Activated naive CD4-positive, alpha-beta T cell treated with anti-CD3 and anti-CD28 coated beads for 36 hours (primary cell): ENCODE measurements around the gene RNF214. TPM values are rescaled to one million over a fixed set of nuclear protein-coding genes. Genes with fewer than 3 reads are reported as not detected.

ENCODE experiments used
- CTCF ChIA-PET: fragments of 350-600 bp; sonication (Branson Sonifier 250); formaldehyde crosslinking; loops from one replicate; lab custom pipeline; 2021; ENCODE audit warnings: antibody characterized with exemption; lab: Charles Lee
- DNase-seq: peaks from one replicate; pipeline ENCODE4 v3.0.0-alpha.2; 2020
- H3K27ac Mint-ChIP-seq: one replicate; pipeline ENCODE4 v1.8.0; 2021; ENCODE audit warnings: mild to moderate bottlenecking, mixed read lengths
- H3K27me3 Mint-ChIP-seq: one replicate; pipeline ENCODE4 v1.8.0; 2021; ENCODE audit warnings: low read depth, mixed read lengths
- H3K36me3 Mint-ChIP-seq: one replicate; pipeline ENCODE4 v1.8.0; 2021; ENCODE audit warnings: low read depth, mixed read lengths
- H3K4me1 Mint-ChIP-seq: one replicate; pipeline ENCODE4 v1.8.0; 2021; ENCODE audit warnings: low read depth, mixed read lengths
- H3K4me3 Mint-ChIP-seq: one replicate; pipeline ENCODE4 v1.8.0; 2021; ENCODE audit warnings: mild to moderate bottlenecking, moderate library complexity, mixed read lengths
- H3K9me3 Mint-ChIP-seq: one replicate; pipeline ENCODE4 v1.8.0; 2021; ENCODE audit warnings: mixed read lengths
- intact Hi-C: fragments of 100-400 bp; cut with micrococcal nuclease; formaldehyde crosslinking; loops from one replicate; pipeline ENCODE4 v1.15.1; 2023
- total RNA-seq, 2 experiments: library from RNA; stranded (reverse); gene quantifications; one replicate each; pipeline ENCODE4 v1.2.3, GENCODE V29; 2021

The RNF214 gene
- total RNA-seq, 2 experiments from 2014 or later = 14.0 to 14.4 TPM

DNA sequence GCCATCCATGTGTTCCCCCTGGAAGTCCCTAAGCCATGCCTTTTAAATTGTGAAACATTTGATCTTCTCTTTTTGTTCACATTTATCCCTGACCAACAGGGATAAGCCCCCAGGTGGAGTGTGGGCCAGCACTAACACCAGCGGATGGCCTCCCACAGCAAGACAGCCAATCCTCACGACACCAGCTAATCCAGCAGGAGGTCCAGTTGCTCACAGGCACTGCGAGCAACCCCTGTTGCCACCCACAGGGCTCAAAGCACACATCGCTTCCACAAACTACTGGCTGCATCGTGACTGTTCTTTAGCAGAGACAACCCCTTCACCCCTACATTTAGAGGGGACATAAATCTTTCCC, 2.6 kb upstream of the RNF214 start:
- Mint-ChIP-seq H3K27ac (peak overlapping the region; percentile 99), H3K9me3 (no peaks in the 10 kb centered on the region), H3K36me3 (peaks cover 35% of the 10 kb centered on the region), H3K27me3 (no peaks in the 10 kb centered on the region), H3K4me1 (peaks cover 43% of the 10 kb centered on the region), H3K4me3 (peak overlapping the region; percentile 95)
- CTCF ChIA-PET = interaction anchor here (0.6 to 4.7 kb wide), 9 partner anchors 11 to 483 kb away, joined by 3 to 27 read pairs (median 5); partner anchors contain the start of genes CEP164, PAFAH1B2 and SIDT2
- intact Hi-C loops = loop anchor here (1.0 to 5.0 kb wide), 10 partner anchors 52 to 992 kb away; partner anchors contain the start of genes CEP164, PAFAH1B2, SIDT2 and ZPR1
- DNase-seq = no peak

DNA sequence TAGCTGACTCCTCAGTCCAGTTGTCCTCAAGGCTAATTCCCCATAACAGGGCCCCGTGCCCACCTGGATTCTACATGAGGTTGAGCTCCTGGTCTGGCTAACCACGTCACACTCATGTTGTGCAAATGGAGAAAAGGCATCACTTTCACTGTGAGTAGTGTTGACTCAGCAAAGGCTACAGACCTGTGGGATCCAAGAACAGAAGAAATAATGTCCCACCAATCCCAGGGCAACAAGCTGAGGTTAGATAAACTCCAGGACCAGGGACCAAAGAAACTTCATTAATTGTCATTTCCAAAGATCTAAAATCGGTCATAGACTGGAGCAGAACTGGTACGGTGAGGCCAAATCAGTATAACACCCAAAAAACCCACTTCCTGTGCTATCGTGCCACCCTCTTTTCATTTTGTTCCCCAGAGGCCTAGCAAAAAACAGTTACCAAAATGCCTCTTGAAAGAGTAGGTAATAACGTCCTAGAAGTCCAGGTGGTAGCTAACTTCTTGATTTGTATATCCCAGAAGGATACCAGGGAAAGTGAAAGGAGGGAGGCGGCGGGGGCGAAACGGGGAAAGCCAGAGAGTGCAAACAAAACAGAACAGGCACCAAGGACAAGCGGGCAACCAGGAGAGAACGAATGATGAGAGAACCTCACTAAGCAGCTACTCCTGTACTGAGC, 2.0 kb upstream of the RNF214 start:
- CTCF ChIA-PET = interaction anchor here (0.7 to 4.7 kb wide), 9 partner anchors 12 to 434 kb away, joined by 3 to 27 read pairs (median 5); partner anchors contain the start of genes CEP164, PAFAH1B2 and SIDT2
- peak; percentile 81 for DNase-seq
- Mint-ChIP-seq H3K4me1 (peaks cover 43% of the 10 kb centered on the region), H3K36me3 (peaks cover 32% of the 10 kb centered on the region), H3K27me3 (no peaks in the 10 kb centered on the region), H3K9me3 (no peaks in the 10 kb centered on the region), H3K4me3 (peak overlapping the region; percentile 95), H3K27ac (peak overlapping the region; percentile 99)
- intact Hi-C loops = loop anchor here (1.0 to 5.0 kb wide), 10 partner anchors 52 to 992 kb away; partner anchors contain the start of genes CEP164, PAFAH1B2, SIDT2 and ZPR1

DNA sequence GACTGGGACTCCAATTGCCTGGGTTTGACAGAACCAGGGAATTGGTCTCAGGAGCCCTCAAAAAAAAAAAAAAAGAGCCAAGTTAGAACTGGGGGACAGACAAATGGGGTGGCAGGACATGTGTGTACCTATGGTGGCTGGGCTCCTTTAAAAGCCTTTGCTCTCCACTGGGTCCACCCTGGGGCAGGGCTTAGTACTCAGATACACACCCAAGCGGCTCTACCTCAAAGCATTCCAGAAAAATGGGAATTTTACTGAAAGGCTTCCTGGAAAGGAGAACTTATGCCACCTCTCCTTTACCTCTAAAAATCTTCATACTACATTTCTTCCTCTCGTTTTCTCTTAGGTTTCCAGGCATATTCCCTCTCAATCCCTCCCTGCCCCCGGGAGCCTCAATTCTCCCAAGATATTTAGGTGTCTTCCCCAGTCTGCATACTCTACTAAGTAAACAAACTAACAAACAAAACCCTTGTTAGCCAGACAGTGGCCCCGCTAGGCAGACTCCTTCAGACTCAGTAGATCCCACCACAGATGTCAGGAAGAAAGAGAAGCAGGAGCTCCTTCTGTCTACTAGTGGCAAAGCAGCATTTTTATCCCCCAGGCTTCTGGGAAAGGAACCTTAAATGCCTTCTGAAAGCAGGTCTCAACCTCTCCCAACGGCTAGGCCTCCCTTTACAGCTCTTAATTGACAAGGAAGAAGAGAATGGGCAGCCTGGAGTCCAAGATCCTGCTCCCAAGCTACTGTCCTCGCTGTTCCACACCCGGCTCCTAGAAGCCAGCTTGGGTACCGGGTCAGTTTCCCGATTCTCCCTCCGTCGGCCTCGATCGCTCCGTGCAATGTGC, 1.3 kb upstream of the RNF214 start:
- CTCF ChIA-PET = interaction anchor here (0.7 to 4.7 kb wide), 9 partner anchors 12 to 377 kb away, joined by 3 to 27 read pairs (median 5); partner anchors contain the start of genes CEP164, PAFAH1B2 and SIDT2
- H3K27ac Mint-ChIP-seq = peak overlapping the region; percentile 99
- no peaks in the 10 kb centered on the region for H3K9me3 Mint-ChIP-seq
- no peaks in the 10 kb centered on the region for H3K27me3 Mint-ChIP-seq
- H3K4me1 Mint-ChIP-seq = peaks cover 43% of the 10 kb centered on the region
- peak; percentile 8 for DNase-seq
- H3K36me3 Mint-ChIP-seq = peaks cover 30% of the 10 kb centered on the region
- intact Hi-C loops = loop anchor here (1.0 to 5.0 kb wide), 10 partner anchors 53 to 991 kb away; partner anchors contain the start of genes CEP164, PAFAH1B2, SIDT2 and ZPR1
- H3K4me3 Mint-ChIP-seq = peak overlapping the region; percentile 95

DNA sequence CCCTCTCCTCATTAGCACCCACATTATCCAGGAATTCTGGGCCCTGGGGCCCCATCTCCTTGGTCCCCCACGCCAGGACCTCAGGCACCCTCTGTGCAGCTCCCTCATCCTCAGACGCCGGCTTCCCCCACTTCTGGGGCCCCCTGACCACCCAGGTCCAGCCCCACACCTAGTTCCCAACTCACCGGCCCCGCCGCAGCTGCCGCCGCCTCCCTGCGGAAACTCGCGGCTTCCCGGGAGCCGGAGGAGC, 704 bp upstream of the RNF214 start, which contains the start of gene PCSK7:
Gene PCSK7, minus strand, starts transcription at position 232 of the 250 bp plus-strand sequence. CDS start 2,229 bp downstream, outside the sequence.
- H3K27ac Mint-ChIP-seq = peak within 1 kb of the TSS; percentile 99
- peak within 1 kb of the TSS; percentile 99 for H3K4me3 Mint-ChIP-seq
- peaks cover 38% of the 10 kb centered on the region for H3K4me1 Mint-ChIP-seq
- no peaks in the 10 kb centered on the region for H3K27me3 Mint-ChIP-seq
- CTCF ChIA-PET = interaction anchor here (0.7 to 4.7 kb wide), 5 partner anchors 12 to 378 kb away, joined by 3 to 27 read pairs (median 6); partner anchors contain the start of genes PAFAH1B2 and SIDT2
- DNase-seq = peak; percentile 66
- intact Hi-C loops = loop anchor here (1.0 to 5.0 kb wide), 6 partner anchors 205 to 991 kb away; partner anchors contain the start of gene ZPR1
- peaks cover 29% of the 10 kb centered on the region for H3K36me3 Mint-ChIP-seq
- H3K9me3 Mint-ChIP-seq = no peaks in the 10 kb centered on the region

DNA sequence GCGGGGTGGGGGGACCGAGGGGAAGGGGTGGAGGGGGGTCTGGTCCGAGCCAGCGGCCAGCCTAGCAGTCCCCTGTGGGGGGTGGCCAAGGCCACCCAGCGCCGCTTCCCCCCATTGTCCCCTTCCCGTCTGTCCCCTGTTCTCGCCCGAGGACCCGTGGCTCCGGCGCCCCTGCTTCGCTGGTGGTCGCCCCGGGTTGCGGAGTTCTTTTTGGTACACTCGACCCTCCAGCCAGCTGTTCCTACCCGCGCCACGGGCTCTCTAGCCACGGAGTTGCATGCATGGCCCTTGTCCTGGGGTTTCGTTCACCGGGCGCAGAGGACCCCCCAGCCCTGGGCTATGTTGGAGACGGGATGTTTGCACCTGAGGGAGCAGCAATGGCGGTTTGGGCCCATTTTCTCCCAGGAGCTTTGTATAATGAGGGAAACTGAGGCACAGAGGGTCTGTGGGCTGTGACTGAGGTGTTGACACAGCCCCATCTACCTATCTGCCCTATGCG, 489 bp downstream of the RNF214 start:
- CTCF ChIA-PET = no interaction called here
- Mint-ChIP-seq H3K4me3 (peak overlapping the region; percentile 82), H3K27me3 (no peaks in the 10 kb centered on the region), H3K36me3 (peaks cover 25% of the 10 kb centered on the region), H3K9me3 (no peaks in the 10 kb centered on the region), H3K4me1 (peaks cover 35% of the 10 kb centered on the region), H3K27ac (peak overlapping the region; percentile 72)
- intact Hi-C loops = loop anchor here (1.0 to 5.0 kb wide), 3 partner anchors 460 to 989 kb away; no protein-coding TSS in a partner anchor
- peak; percentile 7 for DNase-seq

DNA sequence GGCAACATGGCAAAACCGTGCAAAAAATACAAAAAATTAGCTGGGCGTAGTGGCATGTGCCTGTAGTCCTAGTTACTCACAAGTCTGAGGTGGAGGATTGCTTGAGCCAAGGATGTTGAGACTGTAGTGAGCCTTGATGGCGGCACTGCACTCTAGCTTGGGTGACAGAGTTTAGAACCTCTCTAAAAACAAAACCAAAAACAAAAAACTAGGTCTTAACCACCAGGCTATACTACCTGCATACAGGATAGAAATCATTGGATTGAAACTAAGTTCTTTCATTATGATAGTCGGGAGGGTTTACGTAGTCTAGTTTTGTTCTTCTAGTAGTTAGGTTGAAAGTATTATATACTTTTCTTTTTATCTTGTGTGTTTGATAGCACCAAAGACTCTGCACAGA, 5.8 kb downstream of the RNF214 start:
- DNase-seq = no peak
- peaks cover 12% of the 10 kb centered on the region for H3K36me3 Mint-ChIP-seq
- CTCF ChIA-PET = interaction anchor here (0.7 kb wide), 2 partner anchors 65 to 188 kb away, joined by 3 read pairs; no protein-coding TSS in a partner anchor
- no peaks in the 10 kb centered on the region for H3K9me3 Mint-ChIP-seq
- peaks cover 16% of the 10 kb centered on the region for H3K4me1 Mint-ChIP-seq
- no peak overlapping the region for H3K27ac Mint-ChIP-seq
- H3K27me3 Mint-ChIP-seq = no peaks in the 10 kb centered on the region
- H3K4me3 Mint-ChIP-seq = no peak overlapping the region
- intact Hi-C loops = no loop called here

DNA sequence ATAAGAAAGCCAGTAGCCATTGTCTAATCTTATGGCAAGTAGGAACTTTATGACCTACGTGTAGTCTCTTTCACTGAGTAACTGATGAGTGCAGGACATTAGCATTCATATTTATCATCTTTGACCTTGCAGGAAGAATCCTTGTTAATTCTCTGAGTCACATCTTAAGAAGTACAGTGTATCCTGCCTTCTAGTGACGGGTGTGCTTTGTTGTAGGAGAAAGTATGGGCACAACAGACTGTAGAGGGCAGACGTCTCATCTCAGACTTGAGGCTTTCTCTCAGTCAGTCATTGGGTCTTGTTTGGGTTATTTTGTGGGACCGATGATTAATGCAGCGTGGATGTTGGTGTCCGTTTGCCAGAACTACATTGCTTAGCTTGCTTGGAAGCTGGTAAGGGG, 6.8 kb downstream of the RNF214 start:
- intact Hi-C loops = no loop called here
- Mint-ChIP-seq H3K4me3 (no peak overlapping the region), H3K9me3 (no peaks in the 10 kb centered on the region), H3K27me3 (no peaks in the 10 kb centered on the region), H3K4me1 (peaks cover 7% of the 10 kb centered on the region), H3K36me3 (peaks cover 14% of the 10 kb centered on the region), H3K27ac (no peak overlapping the region)
- CTCF ChIA-PET = no interaction called here
- no peak for DNase-seq

DNA sequence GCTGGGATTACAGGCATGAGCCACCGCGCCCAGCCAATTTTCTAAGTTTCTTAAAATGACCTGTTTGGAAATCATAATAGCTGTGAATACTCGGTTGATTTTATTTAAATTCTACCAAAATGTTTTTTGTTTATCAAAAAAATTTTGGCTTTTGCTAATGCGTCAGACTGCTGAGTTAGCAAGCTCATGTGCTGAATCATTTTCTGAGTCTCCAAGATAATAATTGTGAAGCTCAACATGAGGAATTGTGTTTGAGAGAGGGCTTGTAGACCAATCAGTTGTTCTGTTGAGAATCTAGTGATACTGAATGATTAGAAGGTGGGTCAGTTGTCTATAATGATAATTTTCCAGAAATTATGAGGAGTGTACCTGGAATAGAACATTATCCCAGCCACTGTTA, 15.9 kb downstream of the RNF214 start:
- no peaks in the 10 kb centered on the region for H3K27me3 Mint-ChIP-seq
- no peak for DNase-seq
- H3K4me1 Mint-ChIP-seq = no peaks in the 10 kb centered on the region
- no peaks in the 10 kb centered on the region for H3K9me3 Mint-ChIP-seq
- peaks cover 23% of the 10 kb centered on the region for H3K36me3 Mint-ChIP-seq
- CTCF ChIA-PET = no interaction called here
- no peak overlapping the region for H3K4me3 Mint-ChIP-seq
- no peak overlapping the region for H3K27ac Mint-ChIP-seq
- intact Hi-C loops = no loop called here

DNA sequence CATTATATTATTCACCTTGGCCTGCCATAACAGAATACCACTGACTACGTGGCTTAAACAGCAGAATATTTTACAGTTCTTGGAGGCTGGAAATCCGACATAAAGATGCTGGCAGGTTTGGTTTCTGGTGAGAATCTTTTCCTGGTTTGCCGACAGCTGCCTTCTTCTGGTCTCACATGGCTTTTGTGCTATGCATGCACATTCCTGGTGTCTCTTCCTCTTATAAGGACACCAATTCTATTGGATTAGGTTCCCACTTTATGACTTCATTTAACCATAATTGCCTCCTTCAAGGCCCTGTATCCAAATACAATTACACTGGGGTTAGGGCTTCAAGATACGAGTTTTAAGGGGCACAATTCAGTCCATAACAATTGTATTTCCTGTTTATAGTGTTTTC, 17.1 kb downstream of the RNF214 start:
- CTCF ChIA-PET = no interaction called here
- Mint-ChIP-seq H3K36me3 (peaks cover 20% of the 10 kb centered on the region), H3K27me3 (no peaks in the 10 kb centered on the region), H3K4me3 (no peak overlapping the region), H3K27ac (no peak overlapping the region), H3K4me1 (no peaks in the 10 kb centered on the region), H3K9me3 (no peaks in the 10 kb centered on the region)
- intact Hi-C loops = no loop called here
- DNase-seq = no peak

DNA sequence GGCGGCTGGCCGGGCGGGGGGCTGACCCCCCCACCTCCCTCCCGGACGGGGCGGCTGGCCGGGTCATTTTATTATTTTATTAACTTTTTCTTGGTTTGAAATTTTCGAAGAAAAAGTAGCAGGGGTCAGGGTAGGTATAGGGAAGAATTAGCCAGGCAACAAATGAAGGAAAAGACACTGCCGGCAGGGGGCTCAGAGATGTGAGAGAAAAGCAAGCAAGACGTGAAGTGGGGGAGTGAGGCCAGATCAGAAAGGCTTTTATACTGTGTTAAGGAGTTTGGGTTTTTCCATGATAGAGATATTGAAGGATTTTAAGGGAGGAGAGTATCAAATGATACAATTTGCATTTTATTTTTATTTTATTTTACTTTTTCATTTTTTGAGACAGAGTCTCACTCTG, 19.0 kb downstream of the RNF214 start:
- intact Hi-C loops = no loop called here
- Mint-ChIP-seq H3K9me3 (no peaks in the 10 kb centered on the region), H3K4me3 (no peak overlapping the region), H3K27me3 (no peaks in the 10 kb centered on the region), H3K4me1 (no peaks in the 10 kb centered on the region), H3K36me3 (peaks cover 14% of the 10 kb centered on the region), H3K27ac (no peak overlapping the region)
- DNase-seq = no peak
- CTCF ChIA-PET = no interaction called here

DNA sequence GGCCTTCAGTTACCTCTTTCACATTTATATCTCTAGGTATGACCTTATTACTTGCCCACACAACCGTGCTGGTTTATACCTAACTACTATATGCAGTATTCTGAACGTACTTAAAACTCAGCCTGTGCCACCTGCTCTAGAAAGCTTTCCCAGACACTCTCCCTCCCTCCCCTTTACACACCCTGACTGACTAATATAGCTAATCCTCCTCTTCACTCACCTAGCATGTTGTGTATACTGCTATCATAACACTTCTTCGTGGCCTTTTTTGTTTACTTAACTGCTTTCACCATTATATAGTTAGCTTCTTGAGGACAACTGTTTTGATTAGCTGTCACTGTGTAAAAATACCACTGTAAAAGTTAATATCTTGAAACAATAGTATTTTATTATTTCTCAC, 23.5 kb downstream of the RNF214 start:
- CTCF ChIA-PET = interaction anchor here (1.2 kb wide), 1 partner anchor 15 kb away, joined by 3 read pairs; no protein-coding TSS in a partner anchor
- Mint-ChIP-seq H3K4me3 (no peak overlapping the region), H3K27me3 (no peaks in the 10 kb centered on the region), H3K36me3 (peaks cover 6% of the 10 kb centered on the region), H3K4me1 (no peaks in the 10 kb centered on the region), H3K9me3 (no peaks in the 10 kb centered on the region), H3K27ac (no peak overlapping the region)
- intact Hi-C loops = no loop called here
- no peak for DNase-seq

DNA sequence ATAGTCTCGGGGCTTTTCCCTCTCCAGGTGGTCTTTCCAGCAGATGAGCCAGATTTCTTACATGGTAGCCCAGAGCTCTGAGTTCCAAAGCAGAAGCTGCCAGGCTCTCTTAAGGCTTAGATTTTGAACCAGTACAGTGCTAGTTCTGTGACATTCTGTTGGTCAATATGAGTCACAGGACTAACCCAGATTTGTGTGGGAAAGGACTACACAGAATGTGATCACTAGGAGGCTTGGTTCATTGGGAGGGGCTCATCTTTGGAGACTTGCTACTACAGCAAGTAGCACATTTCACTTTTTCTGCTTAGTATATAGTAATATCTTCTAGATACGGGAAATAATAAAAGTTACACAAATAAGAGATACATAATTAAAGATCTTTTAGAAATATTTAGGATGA, 24.1 kb downstream of the RNF214 start:
- DNase-seq = no peak
- intact Hi-C loops = no loop called here
- H3K27ac Mint-ChIP-seq = no peak overlapping the region
- H3K9me3 Mint-ChIP-seq = no peaks in the 10 kb centered on the region
- no peak overlapping the region for H3K4me3 Mint-ChIP-seq
- CTCF ChIA-PET = interaction anchor here (1.2 kb wide), 1 partner anchor 16 kb away, joined by 3 read pairs; no protein-coding TSS in a partner anchor
- peaks cover 6% of the 10 kb centered on the region for H3K36me3 Mint-ChIP-seq
- H3K27me3 Mint-ChIP-seq = no peaks in the 10 kb centered on the region
- H3K4me1 Mint-ChIP-seq = no peaks in the 10 kb centered on the region
